Gastrocnemius medialis (tissue), 4 donors: ENCODE measurements around the gene NR1H3.

ENCODE experiments used
- POLR2A ChIP-seq, 2 donors: fragments of 450-650 bp; IDR thresholded peaks; one replicate each; pipeline ENCODE4 v1.6.1; 2017; ENCODE audit warnings: antibody characterized with exemption in 2 of 2, mild to moderate bottlenecking in 2 of 2, moderate library complexity in 2 of 2
- TF ChIP-seq, protein P1 (sequence below), 5 experiments: fragments of 450-650 bp in 3 of 5; fragments of 200-600 bp in 2 of 5; sonication (generic) in 2 of 5; IDR thresholded peaks in 4 of 5; conservative IDR thresholded peaks in 1 of 5; 1 replicate in 4 of 5; 2 replicates in 1 of 5; pipeline ENCODE4 v1.5.1; 2016 to 2019; ENCODE audit warnings: antibody characterized with exemption in 5 of 5, mild to moderate bottlenecking in 3 of 5, moderate library complexity in 3 of 5

DNA sequence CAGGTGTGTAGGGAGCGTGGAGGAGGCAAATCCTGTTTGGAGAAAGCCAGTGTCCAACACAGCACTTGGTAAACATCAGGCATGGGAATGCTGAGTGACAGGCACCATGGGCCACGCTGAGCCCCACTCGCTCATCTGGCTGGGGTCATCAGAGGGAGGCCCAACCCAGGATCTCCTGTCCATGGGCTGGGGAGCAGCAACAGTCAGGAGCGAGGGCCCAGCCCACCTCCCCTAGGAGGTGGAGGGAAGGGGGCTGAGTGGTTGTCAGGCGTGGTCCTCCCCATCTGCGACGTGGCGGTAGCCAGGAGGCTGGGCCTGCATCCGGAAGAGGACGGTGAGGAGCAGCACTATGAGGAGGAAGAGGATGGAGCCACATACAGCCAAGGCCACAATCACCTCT is 17.9 kb upstream of the NR1H3 start:
- TF ChIP-seq, protein P1, sequence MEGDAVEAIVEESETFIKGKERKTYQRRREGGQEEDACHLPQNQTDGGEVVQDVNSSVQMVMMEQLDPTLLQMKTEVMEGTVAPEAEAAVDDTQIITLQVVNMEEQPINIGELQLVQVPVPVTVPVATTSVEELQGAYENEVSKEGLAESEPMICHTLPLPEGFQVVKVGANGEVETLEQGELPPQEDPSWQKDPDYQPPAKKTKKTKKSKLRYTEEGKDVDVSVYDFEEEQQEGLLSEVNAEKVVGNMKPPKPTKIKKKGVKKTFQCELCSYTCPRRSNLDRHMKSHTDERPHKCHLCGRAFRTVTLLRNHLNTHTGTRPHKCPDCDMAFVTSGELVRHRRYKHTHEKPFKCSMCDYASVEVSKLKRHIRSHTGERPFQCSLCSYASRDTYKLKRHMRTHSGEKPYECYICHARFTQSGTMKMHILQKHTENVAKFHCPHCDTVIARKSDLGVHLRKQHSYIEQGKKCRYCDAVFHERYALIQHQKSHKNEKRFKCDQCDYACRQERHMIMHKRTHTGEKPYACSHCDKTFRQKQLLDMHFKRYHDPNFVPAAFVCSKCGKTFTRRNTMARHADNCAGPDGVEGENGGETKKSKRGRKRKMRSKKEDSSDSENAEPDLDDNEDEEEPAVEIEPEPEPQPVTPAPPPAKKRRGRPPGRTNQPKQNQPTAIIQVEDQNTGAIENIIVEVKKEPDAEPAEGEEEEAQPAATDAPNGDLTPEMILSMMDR (IDR thresholded peaks at IDR 0.05 in 4 of 5, conservative IDR thresholded peaks at IDR 0.05 in 1 of 5) = no peak
- TF ChIP-seq POLR2A (IDR thresholded peaks at IDR 0.05) = no peak
